Measurements from ENCODE around the gene LIN9.
"Not testable (repeated sequence)": the region's sequence is repeated elsewhere in the genome, so short reads cannot be mapped to it uniquely, and the experiment has no call there.

LIN9 gene

DNA sequence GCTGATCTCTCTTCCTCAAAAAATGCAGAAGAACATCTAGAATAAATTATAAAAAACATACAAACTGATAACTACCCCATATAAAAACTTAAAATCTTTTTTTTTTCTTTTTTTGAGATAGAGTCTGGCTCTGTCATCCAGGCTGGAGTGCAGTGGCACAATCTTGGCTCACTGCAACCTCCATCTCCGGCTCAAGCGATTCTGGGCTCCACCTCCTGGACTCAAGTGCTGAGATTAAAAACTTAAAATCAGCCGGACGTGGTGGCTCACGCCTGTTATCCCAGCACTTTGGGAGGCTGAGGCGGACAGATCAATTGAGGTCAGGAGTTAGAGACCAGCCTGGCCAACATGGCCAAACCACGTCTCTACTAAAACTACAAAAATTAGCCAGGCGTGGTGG, 31.1 kb downstream of the LIN9 start:
- H3K27me3 ChIP-seq (replicated peaks; ENCODE audit: control insufficient read depth, insufficient read depth, low read length, poor library complexity, severe bottlenecking), result no peaks in the 10 kb centered on the region
- no peaks in the 10 kb centered on the region for H3K36me3 ChIP-seq (ENCODE audit: control insufficient read depth, insufficient read depth, low read length)

DNA sequence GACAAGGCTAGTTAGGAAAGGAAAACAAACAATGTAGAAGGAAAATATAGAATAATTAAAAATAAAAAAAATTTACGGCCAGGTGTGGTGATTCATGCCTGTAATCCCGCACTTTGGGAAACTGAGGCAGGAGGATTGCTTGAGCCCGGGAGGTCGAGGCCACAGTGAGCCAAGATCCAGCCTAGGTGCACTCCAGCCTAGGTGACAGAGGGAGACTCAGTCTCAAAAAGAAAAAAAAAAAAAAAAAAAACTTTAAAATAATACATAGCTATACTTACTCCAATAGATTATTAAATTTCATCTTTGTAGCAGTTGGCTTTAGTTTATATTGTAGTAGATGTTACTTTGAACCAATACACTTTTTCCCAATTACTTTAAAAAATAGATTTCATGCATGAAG, 32.0 kb downstream of the LIN9 start:
- no peaks in the 10 kb centered on the region for H3K9me3 ChIP-seq (ENCODE audit: control insufficient read depth, low read length)
- H3K27me3 ChIP-seq (replicated peaks; ENCODE audit: control insufficient read depth, insufficient read depth, low read length, poor library complexity, severe bottlenecking), result no peaks in the 10 kb centered on the region
- no peak overlapping the region for H3K27ac ChIP-seq (ENCODE audit: insufficient read depth, low read length, poor library complexity, severe bottlenecking)
- DNase-seq, result no peak
- H3K36me3 ChIP-seq (ENCODE audit: control insufficient read depth, insufficient read depth, low read length), result no peaks in the 10 kb centered on the region
- no peaks in the 10 kb centered on the region for H3K4me1 ChIP-seq (ENCODE audit: control insufficient read depth, insufficient read depth, low read length, poor library complexity, severe bottlenecking)
- H3K4me3 ChIP-seq (ENCODE audit: insufficient read depth, low read depth, low read length, poor library complexity, severe bottlenecking), result no peak overlapping the region

More for the DNA sequence above, 31.1 kb downstream of the LIN9 start:
- Histone ChIP-seq H3K4me1 (ENCODE audit: control insufficient read depth, insufficient read depth, low read length, poor library complexity, severe bottlenecking) (no peaks in the 10 kb centered on the region), H3K9me3 (ENCODE audit: control insufficient read depth, low read length) (no peaks in the 10 kb centered on the region), H3K4me3 (ENCODE audit: insufficient read depth, low read depth, low read length, poor library complexity, severe bottlenecking) (no peak overlapping the region), H3K27ac (ENCODE audit: insufficient read depth, low read length, poor library complexity, severe bottlenecking) (no peak overlapping the region)
- DNase-seq, result no peak

DNA sequence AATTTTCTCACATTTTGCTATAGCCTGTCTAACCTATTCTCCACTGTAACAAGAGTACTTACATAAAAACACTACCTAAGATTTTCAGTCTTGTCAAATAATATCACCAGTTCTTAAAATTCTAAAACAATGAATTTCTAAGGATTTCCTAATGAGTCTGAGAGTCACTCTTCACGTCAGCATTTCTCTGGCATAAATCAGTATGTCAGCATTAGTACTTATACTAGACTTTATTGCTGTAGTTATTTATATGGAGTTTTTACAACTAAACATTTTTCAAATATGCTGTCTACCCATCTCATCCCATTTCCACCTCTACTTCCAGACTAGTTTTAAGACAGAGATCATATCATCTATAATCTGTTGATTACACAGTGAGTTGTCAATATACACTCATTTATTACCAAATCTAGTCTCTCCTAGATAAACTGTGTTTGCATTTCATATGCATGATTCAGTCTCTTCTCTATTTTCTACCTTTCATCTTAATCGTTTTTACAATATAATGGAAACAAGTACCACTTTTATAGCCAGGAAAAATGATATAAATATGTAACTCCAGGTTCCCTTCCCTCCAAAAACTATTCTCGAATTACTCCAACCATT, 32.8 kb downstream of the LIN9 start:
- Histone ChIP-seq H3K4me3 (ENCODE audit: insufficient read depth, low read depth, low read length, poor library complexity, severe bottlenecking) (no peak overlapping the region), H3K9me3 (ENCODE audit: control insufficient read depth, low read length) (no peaks in the 10 kb centered on the region), H3K27ac (ENCODE audit: insufficient read depth, low read length, poor library complexity, severe bottlenecking) (no peak overlapping the region), H3K36me3 (ENCODE audit: control insufficient read depth, insufficient read depth, low read length) (no peaks in the 10 kb centered on the region), H3K4me1 (ENCODE audit: control insufficient read depth, insufficient read depth, low read length, poor library complexity, severe bottlenecking) (no peaks in the 10 kb centered on the region), H3K27me3 (replicated peaks; ENCODE audit: control insufficient read depth, insufficient read depth, low read length, poor library complexity, severe bottlenecking) (no peaks in the 10 kb centered on the region)
- DNase-seq, result no peak

DNA sequence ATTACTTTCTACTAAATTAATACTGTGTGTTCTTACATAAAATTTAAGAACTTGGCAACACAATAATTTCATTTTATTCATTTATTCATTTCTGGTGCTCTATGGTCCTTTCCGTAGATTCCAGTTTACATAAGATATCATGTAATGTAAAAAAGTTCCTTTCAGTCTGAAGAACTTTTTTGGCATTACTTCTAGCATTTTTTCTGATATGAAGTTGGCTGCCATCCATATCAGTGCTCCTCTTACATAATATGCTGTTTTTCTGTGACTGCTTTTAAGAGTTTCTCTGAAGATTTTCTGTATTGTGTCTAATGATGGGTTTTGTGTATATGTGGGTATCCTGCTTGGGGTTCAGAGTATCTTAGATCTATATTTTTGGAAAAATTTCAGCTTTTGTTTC, 34.8 kb downstream of the LIN9 start:
- DNase-seq, result no peak
- H3K36me3 ChIP-seq (ENCODE audit: control insufficient read depth, insufficient read depth, low read length), result no peaks in the 10 kb centered on the region
- no peak overlapping the region for H3K27ac ChIP-seq (ENCODE audit: insufficient read depth, low read length, poor library complexity, severe bottlenecking)
- H3K9me3 ChIP-seq (ENCODE audit: control insufficient read depth, low read length), result no peaks in the 10 kb centered on the region
- H3K4me3 ChIP-seq (ENCODE audit: insufficient read depth, low read depth, low read length, poor library complexity, severe bottlenecking), result no peak overlapping the region
- no peaks in the 10 kb centered on the region for H3K4me1 ChIP-seq (ENCODE audit: control insufficient read depth, insufficient read depth, low read length, poor library complexity, severe bottlenecking)
- H3K27me3 ChIP-seq (replicated peaks; ENCODE audit: control insufficient read depth, insufficient read depth, low read length, poor library complexity, severe bottlenecking), result no peaks in the 10 kb centered on the region

DNA sequence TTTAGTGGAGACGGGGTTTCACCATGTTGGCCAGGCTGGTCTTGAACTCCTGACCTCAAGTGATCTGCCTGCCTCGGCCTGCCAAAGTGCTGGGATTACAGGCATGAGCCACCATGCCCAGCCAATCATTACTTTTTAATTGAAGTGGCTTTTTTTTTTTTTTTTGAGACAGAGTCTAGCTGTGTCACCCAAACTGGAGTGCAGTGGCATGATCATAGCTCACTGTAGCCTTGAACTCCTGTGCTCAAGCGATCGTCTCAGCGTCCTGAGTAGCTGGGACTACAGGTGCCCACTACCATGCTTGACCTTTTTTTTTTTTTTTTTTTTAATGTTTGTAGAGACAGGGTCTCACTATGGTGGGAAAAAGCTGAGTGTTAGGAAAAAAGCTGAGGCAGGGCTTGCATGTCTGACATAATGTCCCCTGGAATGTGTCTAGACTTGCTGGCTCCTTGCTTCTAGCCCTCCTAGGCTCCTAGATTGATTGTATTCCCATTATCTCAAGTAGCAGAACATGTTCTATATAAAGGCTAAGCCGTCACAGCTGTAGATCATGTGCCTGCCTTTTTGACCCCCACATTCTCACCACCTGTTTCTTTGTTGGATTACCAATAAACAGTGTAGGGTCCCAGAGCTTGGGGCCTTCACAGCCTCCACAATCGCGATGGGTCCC, 36.6 kb downstream of the LIN9 start:
- H3K27ac ChIP-seq (ENCODE audit: insufficient read depth, low read length, poor library complexity, severe bottlenecking); DNase-seq; H3K4me1 ChIP-seq (ENCODE audit: control insufficient read depth, insufficient read depth, low read length, poor library complexity, severe bottlenecking); H3K4me3 ChIP-seq (ENCODE audit: insufficient read depth, low read depth, low read length, poor library complexity, severe bottlenecking); H3K9me3 ChIP-seq (ENCODE audit: control insufficient read depth, low read length); H3K27me3 ChIP-seq (replicated peaks; ENCODE audit: control insufficient read depth, insufficient read depth, low read length, poor library complexity, severe bottlenecking); H3K36me3 ChIP-seq (ENCODE audit: control insufficient read depth, insufficient read depth, low read length): not testable (repeated sequence)

DNA sequence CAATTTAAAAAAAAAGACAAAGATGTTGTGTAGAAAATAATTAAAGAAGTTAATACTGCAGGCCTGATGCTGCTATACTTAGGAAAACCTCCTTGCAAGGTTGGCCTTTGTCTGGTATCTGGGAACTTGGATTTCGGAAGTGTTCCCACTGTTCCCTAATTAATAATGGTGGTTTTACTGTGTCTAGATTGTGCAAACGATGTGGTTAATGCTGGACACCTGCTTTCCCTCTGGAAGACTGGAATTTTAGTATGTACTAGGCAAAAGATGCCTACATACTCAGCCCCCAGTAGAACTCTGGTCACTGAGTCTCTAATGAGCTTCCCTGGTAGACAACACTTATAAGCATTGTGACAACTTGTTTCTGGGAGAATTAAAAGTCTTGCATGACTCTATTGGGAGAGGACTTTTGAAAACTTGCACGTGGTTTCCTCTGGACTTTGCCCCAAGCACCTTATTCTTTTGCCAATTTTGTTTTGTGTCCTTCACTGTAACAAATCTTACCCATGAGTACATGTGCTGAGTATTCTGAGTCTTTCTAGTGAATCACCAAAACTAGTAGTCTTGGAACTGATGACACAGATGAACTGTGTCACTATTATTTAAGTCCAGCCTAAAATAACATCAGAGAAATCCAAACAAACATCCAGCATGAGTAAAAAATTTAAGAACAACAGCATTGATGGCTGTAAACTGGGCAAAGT, 40.4 kb downstream of the LIN9 start:
- no peak for DNase-seq
- H3K4me1 ChIP-seq (ENCODE audit: control insufficient read depth, insufficient read depth, low read length, poor library complexity, severe bottlenecking), result no peaks in the 10 kb centered on the region
- H3K27me3 ChIP-seq (replicated peaks; ENCODE audit: control insufficient read depth, insufficient read depth, low read length, poor library complexity, severe bottlenecking), result no peaks in the 10 kb centered on the region
- H3K9me3 ChIP-seq (ENCODE audit: control insufficient read depth, low read length), result no peaks in the 10 kb centered on the region
- H3K4me3 ChIP-seq (ENCODE audit: insufficient read depth, low read depth, low read length, poor library complexity, severe bottlenecking), result no peak overlapping the region
- no peak overlapping the region for H3K27ac ChIP-seq (ENCODE audit: insufficient read depth, low read length, poor library complexity, severe bottlenecking)
- H3K36me3 ChIP-seq (ENCODE audit: control insufficient read depth, insufficient read depth, low read length), result no peaks in the 10 kb centered on the region

DNA sequence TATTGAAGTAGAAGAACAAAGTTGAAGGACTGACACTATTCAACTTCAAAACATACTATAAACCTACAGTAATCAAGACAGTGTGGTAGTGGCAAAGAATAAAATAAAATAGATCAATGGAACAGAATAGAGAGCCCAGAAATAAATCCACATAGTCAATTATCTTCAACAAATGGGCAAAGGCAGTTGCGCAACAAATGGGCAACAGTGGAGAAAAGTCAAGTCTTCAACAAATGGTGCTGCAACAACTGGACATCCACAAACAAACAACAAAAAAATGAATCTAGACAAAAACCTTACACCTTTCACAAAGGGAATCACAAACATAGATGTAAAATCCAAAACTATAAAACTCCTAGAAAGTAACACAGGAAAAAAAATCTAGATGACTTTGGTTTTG, 47.1 kb downstream of the LIN9 start:
- Histone ChIP-seq H3K9me3 (ENCODE audit: control insufficient read depth, low read length) (no peaks in the 10 kb centered on the region), H3K36me3 (ENCODE audit: control insufficient read depth, insufficient read depth, low read length) (no peaks in the 10 kb centered on the region), H3K4me3 (ENCODE audit: insufficient read depth, low read depth, low read length, poor library complexity, severe bottlenecking) (no peak overlapping the region), H3K27ac (ENCODE audit: insufficient read depth, low read length, poor library complexity, severe bottlenecking) (no peak overlapping the region), H3K4me1 (ENCODE audit: control insufficient read depth, insufficient read depth, low read length, poor library complexity, severe bottlenecking) (no peaks in the 10 kb centered on the region), H3K27me3 (replicated peaks; ENCODE audit: control insufficient read depth, insufficient read depth, low read length, poor library complexity, severe bottlenecking) (no peaks in the 10 kb centered on the region)
- DNase-seq, result no peak

DNA sequence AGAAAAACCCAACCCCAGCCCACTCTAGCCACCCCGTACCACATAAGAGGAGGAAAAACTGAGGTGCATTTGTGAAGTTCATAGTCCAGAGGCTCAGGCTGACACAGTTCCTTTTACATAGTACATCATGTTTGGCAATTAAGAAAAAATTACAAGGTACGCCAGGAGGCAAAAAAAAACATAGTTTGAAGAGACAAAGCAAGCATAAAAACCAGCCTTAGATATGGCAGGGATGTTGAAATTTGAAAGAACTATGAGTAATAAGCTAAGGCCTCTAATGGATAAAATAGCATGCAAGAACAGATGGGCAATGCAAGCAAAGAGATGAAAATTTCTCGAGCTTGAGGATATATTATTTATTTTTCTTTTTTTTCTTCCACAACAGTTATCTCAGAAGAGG, 53.6 kb downstream of the LIN9 start:
- Histone ChIP-seq H3K27ac (ENCODE audit: insufficient read depth, low read length, poor library complexity, severe bottlenecking) (no peak overlapping the region), H3K4me1 (ENCODE audit: control insufficient read depth, insufficient read depth, low read length, poor library complexity, severe bottlenecking) (no peaks in the 10 kb centered on the region), H3K9me3 (ENCODE audit: control insufficient read depth, low read length) (no peaks in the 10 kb centered on the region), H3K4me3 (ENCODE audit: insufficient read depth, low read depth, low read length, poor library complexity, severe bottlenecking) (no peak overlapping the region), H3K36me3 (ENCODE audit: control insufficient read depth, insufficient read depth, low read length) (no peaks in the 10 kb centered on the region), H3K27me3 (replicated peaks; ENCODE audit: control insufficient read depth, insufficient read depth, low read length, poor library complexity, severe bottlenecking) (no peaks in the 10 kb centered on the region)
- no peak for DNase-seq

DNA sequence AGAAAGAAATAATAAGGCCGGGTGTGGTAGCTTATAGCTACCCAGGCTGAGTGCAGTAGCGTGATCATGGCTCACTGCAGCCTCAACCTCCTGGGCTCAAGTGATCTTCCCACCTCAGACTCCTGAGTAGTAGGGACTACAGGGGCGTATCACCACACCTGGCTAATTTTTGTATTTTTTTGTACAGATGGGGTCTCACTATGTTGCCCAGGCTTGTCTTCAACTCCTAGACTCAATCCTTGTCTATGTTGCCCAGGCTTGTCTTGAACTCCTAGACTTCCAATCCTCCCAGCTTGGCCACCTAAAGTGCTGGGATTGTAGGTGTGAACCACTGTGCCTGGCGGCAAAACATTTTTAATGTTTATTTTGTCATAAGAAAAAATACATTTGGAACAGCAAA, 55.0 kb downstream of the LIN9 start:
- H3K27me3 ChIP-seq (replicated peaks; ENCODE audit: control insufficient read depth, insufficient read depth, low read length, poor library complexity, severe bottlenecking), result no peaks in the 10 kb centered on the region
- no peaks in the 10 kb centered on the region for H3K9me3 ChIP-seq (ENCODE audit: control insufficient read depth, low read length)
- no peaks in the 10 kb centered on the region for H3K4me1 ChIP-seq (ENCODE audit: control insufficient read depth, insufficient read depth, low read length, poor library complexity, severe bottlenecking)
- H3K4me3 ChIP-seq (ENCODE audit: insufficient read depth, low read depth, low read length, poor library complexity, severe bottlenecking), result no peak overlapping the region
- H3K27ac ChIP-seq (ENCODE audit: insufficient read depth, low read length, poor library complexity, severe bottlenecking), result no peak overlapping the region
- no peaks in the 10 kb centered on the region for H3K36me3 ChIP-seq (ENCODE audit: control insufficient read depth, insufficient read depth, low read length)
- no peak for DNase-seq

DNA sequence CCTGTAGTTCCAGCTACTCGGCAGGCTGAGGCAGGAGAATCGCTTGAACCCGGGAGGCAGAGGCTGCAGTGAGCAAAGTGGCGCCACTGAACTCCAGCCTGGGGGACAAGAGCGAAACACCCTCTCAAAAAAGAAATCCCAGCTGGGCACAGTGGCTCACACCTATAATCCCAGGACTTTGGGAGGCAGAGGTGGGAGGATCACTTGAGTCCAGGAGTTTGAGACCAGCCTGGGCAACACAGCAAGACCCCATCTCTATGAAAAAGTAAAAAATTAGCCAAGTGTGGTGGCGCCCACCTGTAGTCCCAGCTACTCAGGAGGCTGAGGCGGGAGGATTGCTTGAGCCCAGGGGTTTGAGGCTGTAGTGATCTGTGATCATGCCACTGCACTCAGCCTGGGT, 56.1 kb downstream of the LIN9 start:
- not testable (repeated sequence) for H3K27me3 ChIP-seq (replicated peaks; ENCODE audit: control insufficient read depth, insufficient read depth, low read length, poor library complexity, severe bottlenecking); H3K36me3 ChIP-seq (ENCODE audit: control insufficient read depth, insufficient read depth, low read length); H3K27ac ChIP-seq (ENCODE audit: insufficient read depth, low read length, poor library complexity, severe bottlenecking); H3K4me1 ChIP-seq (ENCODE audit: control insufficient read depth, insufficient read depth, low read length, poor library complexity, severe bottlenecking); DNase-seq; H3K9me3 ChIP-seq (ENCODE audit: control insufficient read depth, low read length); H3K4me3 ChIP-seq (ENCODE audit: insufficient read depth, low read depth, low read length, poor library complexity, severe bottlenecking)

All from effector memory CD4-positive, alpha-beta T cell (primary cell).